NCI-H1092 (cell line): ENCODE results near the gene COBLL1.
A peak's percentile ranks its signal among the peaks of the same experiment; 100 is the strongest.

Experiments used
- DNase-seq: peaks from one replicate; lab custom pipeline; 2025; lab: John Stamatoyannopoulos, UW

Gene COBLL1

GRCh38 chr2:164852086-164852485, 10.5 kb upstream of the COBLL1 start:
- no peak for DNase-seq

- DNase-seq = no peak
Measured at GRCh38 chr2:164850235-164850634, 8.6 kb upstream of the COBLL1 start.

- DNase-seq = no peak
Measured at GRCh38 chr2:164849506-164849905, 7.9 kb upstream of the COBLL1 start.

GRCh38 chr2:164847981-164848741, 6.5 kb upstream of the COBLL1 start:
- DNase-seq = peak; percentile 59

- DNase-seq = no peak
Measured at GRCh38 chr2:164847291-164847690, 5.7 kb upstream of the COBLL1 start.

- no peak for DNase-seq
Measured at GRCh38 chr2:164846276-164846675, 4.7 kb upstream of the COBLL1 start.

GRCh38 chr2:164843346-164843911, 1.8 kb upstream of the COBLL1 start:
- no peak for DNase-seq

GRCh38 chr2:164842624-164842966, 972 bp upstream of the COBLL1 start:
- DNase-seq = no peak

GRCh38 chr2:164840930-164841718, 499 bp downstream of the COBLL1 start:
- peak; percentile 33 for DNase-seq

GRCh38 chr2:164840458-164840929, 1.1 kb downstream of the COBLL1 start:
- DNase-seq = peak; percentile 19

- DNase-seq = no peak
Measured at GRCh38 chr2:164839914-164840457, 1.6 kb downstream of the COBLL1 start.

- no peak for DNase-seq
Measured at GRCh38 chr2:164837807-164838206, 3.8 kb downstream of the COBLL1 start.

- DNase-seq = no peak
Measured at GRCh38 chr2:164836907-164837306, 4.7 kb downstream of the COBLL1 start.

- no peak for DNase-seq
Measured at GRCh38 chr2:164835302-164835701, 6.3 kb downstream of the COBLL1 start.

GRCh38 chr2:164831887-164832286, 9.7 kb downstream of the COBLL1 start:
- DNase-seq = no peak

- no peak for DNase-seq
Measured at GRCh38 chr2:164831180-164831579, 10.4 kb downstream of the COBLL1 start.

GRCh38 chr2:164826293-164827243, 15.1 kb downstream of the COBLL1 start:
- DNase-seq = no peak

- DNase-seq = no peak
Measured at GRCh38 chr2:164824872-164825271, 16.8 kb downstream of the COBLL1 start.

GRCh38 chr2:164823126-164823525, 18.5 kb downstream of the COBLL1 start:
- DNase-seq = no peak

- DNase-seq = no peak
Measured at GRCh38 chr2:164821338-164821737, 20.3 kb downstream of the COBLL1 start.
